Measurements from ENCODE around the gene CHST5. TPM values are rescaled to one million over a fixed set of nuclear protein-coding genes. Genes with fewer than 3 reads are reported as not detected.

CHST5 gene
- total and polyA plus RNA-seq, 9 of the 15 experiments (the other 6 are each of a cell fraction or from before 2014, with no cell fraction given) = 0.06 to 0.21 (median 0.14) TPM; not detected in 5

DNA sequence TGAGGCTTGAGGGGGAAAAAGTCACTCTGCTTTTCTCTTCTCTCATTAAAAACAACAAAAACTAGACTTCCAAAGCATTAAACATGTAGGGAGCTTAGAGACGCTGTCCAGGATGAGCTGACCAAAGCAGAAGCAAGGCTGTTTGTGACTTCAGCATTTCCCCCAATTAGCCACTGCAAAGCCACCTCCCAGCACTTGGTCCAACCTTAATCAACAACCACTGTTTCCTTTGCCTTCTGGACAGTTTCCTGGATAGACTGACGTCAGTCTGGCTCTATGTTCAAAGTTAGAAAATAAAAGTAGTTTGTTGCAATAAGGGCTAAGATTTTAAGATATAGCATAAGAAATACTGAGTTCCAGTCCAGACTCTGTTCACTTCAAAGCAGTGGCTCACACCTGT is 17.0 kb upstream of the CHST5 start:
- BruUV-seq (replicated peaks) = no TSS peak
- H3K27ac ChIP-seq (ENCODE audit: extremely low read depth, low read depth, low read length) = no peak overlapping the region
- H3K79me2 ChIP-seq (ENCODE audit: control insufficient read depth, insufficient read depth, low read length) = peaks cover 11% of the 10 kb centered on the region; the same call in 1 of the 3 replicates
- no peak for DNase-seq (ENCODE audit: extremely low read depth in 1 of 4, low spot score in 3 of 4)
- ATAC-seq = no peak
- CTCF ChIA-PET (ENCODE audit: low intra/inter-chr PET ratio) = no interaction called here
- 60% methylated on average over 2 of the region's 2 CpGs for WGBS (ENCODE audit: insufficient coverage, low coverage, missing lambda C conversion rate)
- no peaks in the 10 kb centered on the region for H3K9me3 ChIP-seq (replicated peaks; ENCODE audit: control insufficient read depth, insufficient read depth, low read depth, low read length)
- H3K4me3 ChIP-seq = no peak overlapping the region
- peaks cover 5 to 17% of the 10 kb centered on the region in 2 experiments; a peak in 4 of 5 replicates for H3K4me1 ChIP-seq (replicated peaks in 1 of 2; ENCODE audit: control insufficient read depth in 2 of 2, insufficient read depth in 2 of 2, low read length in 2 of 2)
- in situ Hi-C loops (cut with MboI) (no loop called here), intact Hi-C loops (cut with micrococcal nuclease) (no loop called here)
- no peak for FAIRE-seq
- H4K20me1 ChIP-seq (replicated peaks; ENCODE audit: control insufficient read depth, insufficient read depth, low read length) = no peaks in the 10 kb centered on the region
- H3K9ac ChIP-seq (ENCODE audit: insufficient read depth in 1 of 2, low read depth in 2 of 2, low read length in 2 of 2) = no peak overlapping the region
- POLR2A ChIA-PET = no interaction called here
- TF ChIP-seq PTBP1 (IDR thresholded peaks at IDR 0.05; ENCODE audit: low read depth, low read length) (no peak), PTTG1 (tag; IDR thresholded peaks at IDR 0.05; ENCODE audit: low read depth) (no peak), DMBX1 (CRISPR knock-in tag; IDR thresholded peaks at IDR 0.05; ENCODE audit: borderline replicate concordance) (no peak), ZBTB8A (IDR thresholded peaks at IDR 0.05; ENCODE audit: partially characterized antibody) (no peak), ZNF124 (CRISPR knock-in tag; IDR thresholded peaks at IDR 0.05) (no peak), PHTF2 (CRISPR knock-in tag; IDR thresholded peaks at IDR 0.05) (no peak), EWSR1 (IDR thresholded peaks at IDR 0.05; ENCODE audit: borderline replicate concordance, low read depth, partially characterized antibody) (no peak), PPARD (CRISPR knock-in tag; IDR thresholded peaks at IDR 0.05) (no peak), CHD2 (IDR thresholded peaks at IDR 0.05; ENCODE audit: low read depth, low read length) (no peak), PHF20 (IDR thresholded peaks at IDR 0.05; ENCODE audit: partially characterized antibody) (no peak), ZNF561 (CRISPR knock-in tag; conservative IDR thresholded peaks at IDR 0.05) (no peak), L3MBTL2 (IDR thresholded peaks at IDR 0.05) (no peak), PYGO2 (tag; IDR thresholded peaks at IDR 0.05) (no peak)
- TF ChIP-seq, protein P1, sequence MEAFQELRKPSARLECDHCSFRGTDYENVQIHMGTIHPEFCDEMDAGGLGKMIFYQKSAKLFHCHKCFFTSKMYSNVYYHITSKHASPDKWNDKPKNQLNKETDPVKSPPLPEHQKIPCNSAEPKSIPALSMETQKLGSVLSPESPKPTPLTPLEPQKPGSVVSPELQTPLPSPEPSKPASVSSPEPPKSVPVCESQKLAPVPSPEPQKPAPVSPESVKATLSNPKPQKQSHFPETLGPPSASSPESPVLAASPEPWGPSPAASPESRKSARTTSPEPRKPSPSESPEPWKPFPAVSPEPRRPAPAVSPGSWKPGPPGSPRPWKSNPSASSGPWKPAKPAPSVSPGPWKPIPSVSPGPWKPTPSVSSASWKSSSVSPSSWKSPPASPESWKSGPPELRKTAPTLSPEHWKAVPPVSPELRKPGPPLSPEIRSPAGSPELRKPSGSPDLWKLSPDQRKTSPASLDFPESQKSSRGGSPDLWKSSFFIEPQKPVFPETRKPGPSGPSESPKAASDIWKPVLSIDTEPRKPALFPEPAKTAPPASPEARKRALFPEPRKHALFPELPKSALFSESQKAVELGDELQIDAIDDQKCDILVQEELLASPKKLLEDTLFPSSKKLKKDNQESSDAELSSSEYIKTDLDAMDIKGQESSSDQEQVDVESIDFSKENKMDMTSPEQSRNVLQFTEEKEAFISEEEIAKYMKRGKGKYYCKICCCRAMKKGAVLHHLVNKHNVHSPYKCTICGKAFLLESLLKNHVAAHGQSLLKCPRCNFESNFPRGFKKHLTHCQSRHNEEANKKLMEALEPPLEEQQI (IDR thresholded peaks at IDR 0.05) = no peak
- TF ChIP-seq, protein P2, sequence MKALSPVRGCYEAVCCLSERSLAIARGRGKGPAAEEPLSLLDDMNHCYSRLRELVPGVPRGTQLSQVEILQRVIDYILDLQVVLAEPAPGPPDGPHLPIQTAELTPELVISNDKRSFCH (CRISPR knock-in tag; IDR thresholded peaks at IDR 0.05) = no peak
- TF ChIP-seq, protein P2 (tag; IDR thresholded peaks at IDR 0.05) = no peak
- TF ChIP-seq, protein P3, sequence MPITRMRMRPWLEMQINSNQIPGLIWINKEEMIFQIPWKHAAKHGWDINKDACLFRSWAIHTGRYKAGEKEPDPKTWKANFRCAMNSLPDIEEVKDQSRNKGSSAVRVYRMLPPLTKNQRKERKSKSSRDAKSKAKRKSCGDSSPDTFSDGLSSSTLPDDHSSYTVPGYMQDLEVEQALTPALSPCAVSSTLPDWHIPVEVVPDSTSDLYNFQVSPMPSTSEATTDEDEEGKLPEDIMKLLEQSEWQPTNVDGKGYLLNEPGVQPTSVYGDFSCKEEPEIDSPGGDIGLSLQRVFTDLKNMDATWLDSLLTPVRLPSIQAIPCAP (CRISPR knock-in tag; IDR thresholded peaks at IDR 0.05; ENCODE audit: borderline replicate concordance) = no peak
- TF ChIP-seq, protein P4, sequence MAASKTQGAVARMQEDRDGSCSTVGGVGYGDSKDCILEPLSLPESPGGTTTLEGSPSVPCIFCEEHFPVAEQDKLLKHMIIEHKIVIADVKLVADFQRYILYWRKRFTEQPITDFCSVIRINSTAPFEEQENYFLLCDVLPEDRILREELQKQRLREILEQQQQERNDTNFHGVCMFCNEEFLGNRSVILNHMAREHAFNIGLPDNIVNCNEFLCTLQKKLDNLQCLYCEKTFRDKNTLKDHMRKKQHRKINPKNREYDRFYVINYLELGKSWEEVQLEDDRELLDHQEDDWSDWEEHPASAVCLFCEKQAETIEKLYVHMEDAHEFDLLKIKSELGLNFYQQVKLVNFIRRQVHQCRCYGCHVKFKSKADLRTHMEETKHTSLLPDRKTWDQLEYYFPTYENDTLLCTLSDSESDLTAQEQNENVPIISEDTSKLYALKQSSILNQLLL (CRISPR knock-in tag; IDR thresholded peaks at IDR 0.05; ENCODE audit: borderline replicate concordance) = no peak
- TF ChIP-seq, protein P5, sequence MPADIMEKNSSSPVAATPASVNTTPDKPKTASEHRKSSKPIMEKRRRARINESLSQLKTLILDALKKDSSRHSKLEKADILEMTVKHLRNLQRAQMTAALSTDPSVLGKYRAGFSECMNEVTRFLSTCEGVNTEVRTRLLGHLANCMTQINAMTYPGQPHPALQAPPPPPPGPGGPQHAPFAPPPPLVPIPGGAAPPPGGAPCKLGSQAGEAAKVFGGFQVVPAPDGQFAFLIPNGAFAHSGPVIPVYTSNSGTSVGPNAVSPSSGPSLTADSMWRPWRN (IDR thresholded peaks at IDR 0.05; ENCODE audit: low read depth) = no peak
- no peaks in the 10 kb centered on the region for H3K27me3 ChIP-seq (ENCODE audit: control insufficient read depth in 2 of 2, insufficient read depth in 2 of 2, low read length in 2 of 2)
- no peak overlapping the region for H3K4me2 ChIP-seq (ENCODE audit: insufficient read depth, low read length)
- H2AFZ ChIP-seq (ENCODE audit: low read depth, low read length) = no peak overlapping the region
- H3K36me3 ChIP-seq (ENCODE audit: control insufficient read depth, insufficient read depth, low read length) = no peaks in the 10 kb centered on the region; the same call in 2 of the 3 replicates
- H3K9me1 ChIP-seq (ENCODE audit: control insufficient read depth, insufficient read depth, low read length) = no peaks in the 10 kb centered on the region

Measured in K562 (cell line).